ENCODE results near the gene MIF.
"Not testable (repeated sequence)": the region's sequence is repeated elsewhere in the genome, so short reads cannot be mapped to it uniquely, and the experiment has no call there.

The MIF gene

DNA sequence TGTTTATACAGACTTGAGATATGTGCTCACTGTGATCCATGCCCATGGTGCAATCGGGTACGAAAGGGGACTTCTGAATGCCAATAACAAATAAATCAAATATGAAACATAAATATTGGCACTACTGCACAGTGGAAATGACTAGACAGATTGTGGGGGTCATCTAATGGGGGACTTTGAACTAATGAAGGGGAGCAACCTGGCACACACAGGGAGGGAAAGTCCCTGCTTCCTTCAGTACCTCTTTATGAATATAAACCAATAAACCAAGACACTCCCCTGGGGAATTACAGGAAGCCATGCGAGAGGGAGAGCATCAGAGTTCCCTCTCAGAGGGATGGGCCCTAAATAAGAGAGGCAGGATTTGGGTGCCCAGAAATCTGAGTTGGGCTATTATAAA lies 21.1 kb downstream of the MIF start:
- peak; percentile 46 for DNase-seq (ENCODE audit: low read depth)
- no peak overlapping the region for H3K4me3 ChIP-seq (ENCODE audit: low read depth, low read length)
- no peak for TF ChIP-seq CTCF (IDR thresholded peaks at IDR 0.05; ENCODE audit: low read depth, low read length)
- no peak for TF ChIP-seq MAX (IDR thresholded peaks at IDR 0.05; ENCODE audit: low read depth, low read length)
- TF ChIP-seq MYC (IDR thresholded peaks at IDR 0.05; ENCODE audit: low read depth, low read length): no peak
- TF ChIP-seq POLR2A (IDR thresholded peaks at IDR 0.05; ENCODE audit: extremely low read depth, insufficient read length): no peak

DNA sequence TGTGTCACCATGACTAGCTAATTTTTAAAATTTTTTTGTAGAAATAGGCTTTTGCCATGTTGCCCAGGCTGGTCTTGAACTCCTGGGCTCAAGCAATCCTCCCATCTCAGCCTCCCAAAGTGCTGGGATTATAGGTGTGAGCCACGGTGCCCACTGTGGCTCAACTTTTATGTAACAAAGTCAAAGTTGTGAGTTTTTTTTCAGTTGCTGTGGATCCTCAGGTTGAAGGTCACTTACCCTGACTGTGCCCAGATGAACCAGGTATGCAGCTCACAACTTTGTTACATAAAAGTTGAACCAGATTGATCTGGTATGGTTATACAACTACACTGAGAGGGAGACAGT lies 26.1 kb downstream of the MIF start:
- not testable (repeated sequence) for H3K4me3 ChIP-seq (ENCODE audit: low read depth, low read length); DNase-seq (ENCODE audit: low read depth)

GRCh38 chr22:23921586-23922201 lies 27.5 kb downstream of the MIF start:
- not testable (repeated sequence) for H3K4me3 ChIP-seq (ENCODE audit: low read depth, low read length); DNase-seq (ENCODE audit: low read depth)

- DNase-seq (ENCODE audit: low read depth): peak; percentile 24
- TF ChIP-seq MAX (IDR thresholded peaks at IDR 0.05; ENCODE audit: low read depth, low read length): no peak
- TF ChIP-seq MYC (IDR thresholded peaks at IDR 0.05; ENCODE audit: low read depth, low read length): no peak
- TF ChIP-seq POLR2A (IDR thresholded peaks at IDR 0.05; ENCODE audit: extremely low read depth, insufficient read length): no peak
- TF ChIP-seq CTCF (IDR thresholded peaks at IDR 0.05; ENCODE audit: low read depth, low read length): no peak
- H3K4me3 ChIP-seq (ENCODE audit: low read depth, low read length): no peak overlapping the region
These were observed 28.7 kb downstream of the MIF start for GRCh38 chr22:23922921-23923320.

- TF ChIP-seq POLR2A (IDR thresholded peaks at IDR 0.05; ENCODE audit: extremely low read depth, insufficient read length): no peak
- TF ChIP-seq CTCF (IDR thresholded peaks at IDR 0.05; ENCODE audit: low read depth, low read length): no peak
- TF ChIP-seq MYC (IDR thresholded peaks at IDR 0.05; ENCODE audit: low read depth, low read length): no peak
- no peak for TF ChIP-seq MAX (IDR thresholded peaks at IDR 0.05; ENCODE audit: low read depth, low read length)
- no peak overlapping the region for H3K4me3 ChIP-seq (ENCODE audit: low read depth, low read length)
- no peak for DNase-seq (ENCODE audit: low read depth)
These were observed 30.9 kb downstream of the MIF start for GRCh38 chr22:23925020-23925606.

- DNase-seq (ENCODE audit: low read depth): no peak
- no peak overlapping the region for H3K4me3 ChIP-seq (ENCODE audit: low read depth, low read length)
- TF ChIP-seq POLR2A (IDR thresholded peaks at IDR 0.05; ENCODE audit: extremely low read depth, insufficient read length) (no peak), CTCF (IDR thresholded peaks at IDR 0.05; ENCODE audit: low read depth, low read length) (no peak), MAX (IDR thresholded peaks at IDR 0.05; ENCODE audit: low read depth, low read length) (no peak)
These were observed 32.4 kb downstream of the MIF start for GRCh38 chr22:23926561-23926960.

DNA sequence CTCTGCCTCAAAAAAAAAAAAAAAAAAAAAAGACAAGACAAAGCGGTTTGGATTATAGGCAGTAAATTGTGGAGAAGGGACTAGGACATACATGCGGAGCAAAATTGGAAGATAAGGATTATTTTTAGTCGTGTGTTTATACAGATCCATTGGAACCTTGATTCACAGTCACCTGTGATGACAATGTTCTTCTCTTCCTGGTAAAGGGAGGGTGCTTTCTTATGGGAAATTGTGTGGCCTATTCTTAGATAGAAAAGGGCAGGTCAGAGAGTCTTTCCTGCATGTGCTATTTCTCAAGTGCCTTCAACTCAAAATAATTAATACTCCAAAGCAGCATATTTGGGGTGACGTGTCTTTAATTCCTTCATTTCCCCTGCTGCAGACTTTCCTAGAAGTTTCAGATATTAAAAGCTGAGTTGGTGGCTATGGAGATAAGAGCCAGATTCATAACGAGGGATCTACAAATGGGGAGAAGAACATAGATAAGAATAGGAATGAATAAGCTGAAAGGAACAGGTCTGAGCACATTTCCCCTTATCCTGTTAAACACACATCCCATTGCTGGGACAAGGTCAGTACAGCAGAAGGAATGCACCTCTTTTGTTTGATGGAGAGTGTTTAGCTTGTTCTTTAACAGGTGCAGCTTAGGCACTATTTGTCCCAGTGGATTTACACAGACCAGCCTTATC lies 44.3 kb downstream of the MIF start:
- no peak overlapping the region for H3K4me3 ChIP-seq (ENCODE audit: low read depth, low read length)
- DNase-seq (ENCODE audit: low read depth): no peak
- no peak for TF ChIP-seq MAX (IDR thresholded peaks at IDR 0.05; ENCODE audit: low read depth, low read length)
- no peak for TF ChIP-seq CTCF (IDR thresholded peaks at IDR 0.05; ENCODE audit: low read depth, low read length)
- TF ChIP-seq POLR2A (IDR thresholded peaks at IDR 0.05; ENCODE audit: extremely low read depth, insufficient read length): no peak
- TF ChIP-seq MYC (IDR thresholded peaks at IDR 0.05; ENCODE audit: low read depth, low read length): no peak
